CD4-positive, alpha-beta memory T cell (primary cell): ENCODE data around the gene MIEN1. TPM values are rescaled to one million over a fixed set of nuclear protein-coding genes. Genes with fewer than 3 reads are reported as not detected.
A peak's percentile ranks its signal among the peaks of the same experiment; 100 is the strongest.

ENCODE experiments used
- CTCF ChIA-PET: fragments of 350-600 bp; sonication (Branson Sonifier 250); formaldehyde crosslinking; loops from one replicate; lab custom pipeline; 2021; ENCODE audit warnings: inconsistent platforms; ENCODE audit not compliant: partially characterized antibody; lab: Charles Lee
- POLR2A ChIA-PET: fragments of 350-600 bp; sonication (Branson Sonifier 250); formaldehyde crosslinking; loops from one replicate; lab custom pipeline; 2021; ENCODE audit not compliant: partially characterized antibody; lab: Charles Lee
- DNase-seq, 5 donors: peaks; one replicate each; pipeline versions ENCODE4 v3.0.0 to v3.0.0-alpha.2; 2020 to 2022; ENCODE audit warnings: mixed read lengths in 1 of 5
- H3K27ac ChIP-seq: one replicate; pipeline ENCODE4 v1.7.0; 2013; ENCODE audit warnings: low read depth, low read length
- H3K27me3 ChIP-seq: 2 replicates; pipeline ENCODE4 v1.7.0; 2013; ENCODE audit warnings: mild to moderate bottlenecking, low read length, moderate library complexity; ENCODE audit not compliant: insufficient read depth
- H3K36me3 ChIP-seq: 2 replicates; pipeline ENCODE4 v1.7.0; 2013; ENCODE audit warnings: mild to moderate bottlenecking, low read length, moderate library complexity; ENCODE audit not compliant: insufficient read depth
- H3K4me1 ChIP-seq: 2 replicates; pipeline ENCODE4 v1.7.0; 2013; ENCODE audit warnings: mild to moderate bottlenecking, low read length, moderate library complexity; ENCODE audit not compliant: insufficient read depth
- H3K4me3 ChIP-seq, 2 donors: one replicate each; pipeline ENCODE4 v1.7.0; 2013; ENCODE audit warnings: low read length in 2 of 2, mild to moderate bottlenecking in 1 of 2
- H3K9me3 ChIP-seq, 2 donors: one replicate each; pipeline ENCODE4 v1.7.0; 2013; ENCODE audit warnings: low read length in 2 of 2, control low read depth in 1 of 2; ENCODE audit not compliant: control insufficient read depth in 1 of 2
- H3K27ac Mint-ChIP-seq, 7 donors: one replicate each; pipeline ENCODE4 v1.8.0; 2020 to 2021; ENCODE audit warnings: mixed read lengths in 7 of 7, mild to moderate bottlenecking in 6 of 7, inconsistent platforms in 3 of 7, moderate library complexity in 3 of 7
- H3K27me3 Mint-ChIP-seq, 2 donors: one replicate each; pipeline ENCODE4 v1.8.0; 2020 to 2021; ENCODE audit warnings: mixed read lengths in 2 of 2
- H3K36me3 Mint-ChIP-seq, 2 donors: one replicate each; pipeline ENCODE4 v1.8.0; 2020 to 2021; ENCODE audit warnings: mixed read lengths in 2 of 2, inconsistent platforms in 1 of 2, mild to moderate bottlenecking in 1 of 2
- H3K4me1 Mint-ChIP-seq, 4 donors: one replicate each; pipeline ENCODE4 v1.8.0; 2020 to 2021; ENCODE audit warnings: mixed read lengths in 4 of 4, mild to moderate bottlenecking in 1 of 4
- H3K4me3 Mint-ChIP-seq, 8 donors: one replicate each; pipeline ENCODE4 v1.8.0; 2020 to 2021; ENCODE audit warnings: mixed read lengths in 8 of 8, mild to moderate bottlenecking in 7 of 8, moderate library complexity in 6 of 8, inconsistent platforms in 3 of 8
- H3K9me3 Mint-ChIP-seq, 8 donors: one replicate each; pipeline ENCODE4 v1.8.0; 2020 to 2021; ENCODE audit warnings: mixed read lengths in 8 of 8, mild to moderate bottlenecking in 5 of 8, inconsistent platforms in 3 of 8, moderate library complexity in 1 of 8
- intact Hi-C: fragments of 100-400 bp; cut with micrococcal nuclease; formaldehyde crosslinking; loops from one replicate; pipeline ENCODE4 v1.15.1; 2023
- polyA plus RNA-seq, 2 donors: library from polyadenylated mRNA; unstranded; fragments of 300-500 nt; fragmentation: Illumina TruSeq; gene quantifications; one replicate each; pipeline ENCODE4 v1.2.3, GENCODE V29; 2021
- total RNA-seq, 2 experiments: library from RNA; stranded (reverse); gene quantifications; one replicate each; pipeline ENCODE4 v1.2.3, GENCODE V29; 2021

The MIEN1 gene
- total and polyA plus RNA-seq, 4 experiments from 2014 or later = 35.8 to 96.6 (median 63.3) TPM

DNA sequence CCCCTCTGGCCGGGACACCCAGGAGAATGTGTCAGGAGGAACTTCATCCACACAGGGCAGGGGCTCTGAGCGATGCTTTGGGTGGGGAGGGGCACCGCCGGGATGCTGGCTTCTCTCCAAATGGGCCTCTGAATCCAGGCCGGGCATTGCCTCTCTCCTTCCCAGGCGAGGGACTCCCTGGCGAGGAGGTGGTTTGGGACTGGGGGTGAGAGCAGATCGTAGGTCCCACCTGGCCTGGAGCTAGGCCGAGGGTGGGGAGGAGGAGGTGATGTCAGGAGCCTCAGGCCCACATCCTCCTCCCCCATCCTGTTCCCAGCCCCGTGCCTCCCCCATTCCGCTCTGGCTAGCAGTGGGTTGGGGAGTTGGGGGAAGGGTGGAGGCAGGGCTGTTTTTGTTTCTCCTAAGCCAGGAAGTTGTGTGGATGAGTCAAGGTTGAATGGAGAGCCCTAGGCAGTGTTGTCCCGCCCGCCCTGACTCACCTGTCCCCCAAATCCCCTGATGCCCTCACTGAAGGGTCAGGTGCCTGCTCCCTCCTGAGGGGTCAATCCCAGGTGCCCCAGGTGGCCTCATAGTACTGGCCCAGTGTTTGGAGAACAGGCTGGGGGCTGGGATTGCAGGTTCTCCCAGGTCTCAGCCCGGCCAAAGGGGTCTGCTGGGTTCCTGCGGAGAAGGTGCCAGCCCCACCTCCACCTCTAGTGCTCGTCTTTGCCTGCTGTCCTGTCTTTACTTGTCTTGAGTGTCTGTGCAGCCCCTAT lies 10.2 kb upstream of the MIEN1 start:
- DNase-seq = no peak
- POLR2A ChIA-PET = no interaction called here

DNA sequence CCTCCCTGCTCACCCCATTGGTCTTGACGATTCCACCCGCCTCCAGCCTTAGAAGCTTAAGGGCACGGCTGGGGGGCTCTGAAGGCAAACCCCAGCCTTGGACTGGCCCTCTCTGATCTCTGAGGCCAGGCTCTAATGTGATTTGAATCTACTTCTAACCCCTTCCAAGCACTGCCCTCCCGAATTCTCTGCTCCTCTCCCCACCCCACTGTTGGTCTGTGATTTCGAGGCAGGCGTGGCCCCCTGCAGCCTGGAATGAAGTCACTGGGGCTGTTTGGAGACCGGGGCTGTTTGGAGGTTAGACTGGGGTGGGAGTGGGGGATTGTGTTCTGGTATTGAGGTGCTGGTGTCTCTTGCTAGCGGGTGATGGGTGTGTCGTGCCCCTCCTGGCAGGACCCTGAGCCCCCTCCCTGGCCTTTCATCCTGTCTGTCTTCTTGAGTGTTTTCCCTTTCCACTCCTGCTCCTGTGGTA lies 9.6 kb upstream of the MIEN1 start:
- no peak for DNase-seq
- Histone ChIP-seq H3K4me1 (peaks cover 8% of the 10 kb centered on the region), H3K4me3 (no peak overlapping the region), H3K36me3 (no peaks in the 10 kb centered on the region), H3K27me3 (no peaks in the 10 kb centered on the region), H3K27ac (no peak overlapping the region), H3K9me3 (no peaks in the 10 kb centered on the region)
- H3K36me3 Mint-ChIP-seq = no peaks in the 10 kb centered on the region
- peak overlapping the region in 1 of 7 donors; percentile 42 for H3K27ac Mint-ChIP-seq
- H3K9me3 Mint-ChIP-seq = no peaks in the 10 kb centered on the region
- ChIA-PET POLR2A (no interaction called here), CTCF (no interaction called here)
- intact Hi-C loops = no loop called here
- H3K4me3 Mint-ChIP-seq = no peak overlapping the region
- peaks cover 6 to 19% of the 10 kb centered on the region in 2 donors for H3K27me3 Mint-ChIP-seq
- peaks cover 5 to 11% (median 7%) of the 10 kb centered on the region in 4 donors for H3K4me1 Mint-ChIP-seq

More for the DNA sequence above, 10.2 kb upstream of the MIEN1 start:
- Mint-ChIP-seq H3K4me1 (peaks cover 5 to 11% (median 7%) of the 10 kb centered on the region in 4 donors), H3K9me3 (no peaks in the 10 kb centered on the region), H3K36me3 (no peaks in the 10 kb centered on the region), H3K4me3 (no peak overlapping the region), H3K27ac (peak overlapping the region in 4 of 7 donors; percentile 4 to 73 (median 28)), H3K27me3 (peaks cover 6 to 19% of the 10 kb centered on the region in 2 donors)
- Histone ChIP-seq H3K27ac (no peak overlapping the region), H3K4me3 (no peak overlapping the region), H3K27me3 (no peaks in the 10 kb centered on the region), H3K9me3 (no peaks in the 10 kb centered on the region), H3K36me3 (no peaks in the 10 kb centered on the region), H3K4me1 (peaks cover 8% of the 10 kb centered on the region)
- CTCF ChIA-PET = no interaction called here
- intact Hi-C loops = no loop called here

GRCh38 chr17:39738983-39739884 lies 8.9 kb upstream of the MIEN1 start:
- Mint-ChIP-seq H3K4me1 (peaks cover 5 to 11% (median 7%) of the 10 kb centered on the region in 4 donors), H3K9me3 (peaks cover 0 to 2% (median 0%) of the 10 kb centered on the region in 8 donors), H3K36me3 (no peaks in the 10 kb centered on the region), H3K27ac (peak overlapping the region in 3 of 7 donors; percentile 42 to 87 (median 75)), H3K4me3 (peak overlapping the region in 5 of 8 donors; percentile 10 to 79 (median 49)), H3K27me3 (peaks cover 6 to 19% of the 10 kb centered on the region in 2 donors)
- no peak overlapping the region for H3K27ac ChIP-seq
- DNase-seq = no peak
- POLR2A ChIA-PET = no interaction called here
- no peaks in the 10 kb centered on the region for H3K9me3 ChIP-seq
- CTCF ChIA-PET = no interaction called here
- H3K4me3 ChIP-seq = no peak overlapping the region
- H3K36me3 ChIP-seq = no peaks in the 10 kb centered on the region
- H3K4me1 ChIP-seq = peaks cover 8% of the 10 kb centered on the region
- intact Hi-C loops = loop anchor here (1.0 kb wide), 1 partner anchor 9 kb away; the partner anchor contains the start of gene MIEN1
- H3K27me3 ChIP-seq = no peaks in the 10 kb centered on the region

DNA sequence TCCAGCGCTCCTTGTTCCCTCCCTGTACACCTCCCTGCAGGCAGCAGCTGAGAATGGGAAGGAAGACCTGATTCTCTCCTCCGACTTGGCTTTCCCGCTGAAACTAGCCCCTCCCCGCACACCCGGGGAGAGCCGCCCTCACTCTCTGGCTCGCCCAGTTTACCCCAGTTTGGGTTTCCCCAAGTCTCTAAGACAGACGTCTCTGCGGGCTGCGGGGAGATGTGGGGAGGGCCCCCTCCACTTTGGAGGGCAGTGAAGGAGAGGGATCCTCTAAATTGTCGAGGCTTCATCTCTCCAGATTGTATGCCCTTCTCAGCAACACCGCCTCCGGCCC lies 8.2 kb upstream of the MIEN1 start:
- H3K4me3 ChIP-seq = no peak overlapping the region
- CTCF ChIA-PET = no interaction called here
- Mint-ChIP-seq H3K4me1 (peaks cover 5 to 11% (median 7%) of the 10 kb centered on the region in 4 donors), H3K27me3 (peaks cover 6 to 19% of the 10 kb centered on the region in 2 donors), H3K9me3 (peaks cover 0 to 2% (median 0%) of the 10 kb centered on the region in 8 donors), H3K27ac (peak overlapping the region; percentile 29 to 89 (median 66)), H3K36me3 (no peaks in the 10 kb centered on the region), H3K4me3 (peak overlapping the region in 5 of 8 donors; percentile 49 to 90 (median 73))
- POLR2A ChIA-PET = no interaction called here
- intact Hi-C loops = loop anchor here (1.0 kb wide), 1 partner anchor 8 kb away; the partner anchor contains the start of gene MIEN1
- no peaks in the 10 kb centered on the region for H3K9me3 ChIP-seq
- H3K27ac ChIP-seq = no peak overlapping the region
- H3K36me3 ChIP-seq = no peaks in the 10 kb centered on the region
- no peaks in the 10 kb centered on the region for H3K27me3 ChIP-seq
- DNase-seq = peak; percentile 51 to 87 (median 52)
- peaks cover 8% of the 10 kb centered on the region for H3K4me1 ChIP-seq

DNA sequence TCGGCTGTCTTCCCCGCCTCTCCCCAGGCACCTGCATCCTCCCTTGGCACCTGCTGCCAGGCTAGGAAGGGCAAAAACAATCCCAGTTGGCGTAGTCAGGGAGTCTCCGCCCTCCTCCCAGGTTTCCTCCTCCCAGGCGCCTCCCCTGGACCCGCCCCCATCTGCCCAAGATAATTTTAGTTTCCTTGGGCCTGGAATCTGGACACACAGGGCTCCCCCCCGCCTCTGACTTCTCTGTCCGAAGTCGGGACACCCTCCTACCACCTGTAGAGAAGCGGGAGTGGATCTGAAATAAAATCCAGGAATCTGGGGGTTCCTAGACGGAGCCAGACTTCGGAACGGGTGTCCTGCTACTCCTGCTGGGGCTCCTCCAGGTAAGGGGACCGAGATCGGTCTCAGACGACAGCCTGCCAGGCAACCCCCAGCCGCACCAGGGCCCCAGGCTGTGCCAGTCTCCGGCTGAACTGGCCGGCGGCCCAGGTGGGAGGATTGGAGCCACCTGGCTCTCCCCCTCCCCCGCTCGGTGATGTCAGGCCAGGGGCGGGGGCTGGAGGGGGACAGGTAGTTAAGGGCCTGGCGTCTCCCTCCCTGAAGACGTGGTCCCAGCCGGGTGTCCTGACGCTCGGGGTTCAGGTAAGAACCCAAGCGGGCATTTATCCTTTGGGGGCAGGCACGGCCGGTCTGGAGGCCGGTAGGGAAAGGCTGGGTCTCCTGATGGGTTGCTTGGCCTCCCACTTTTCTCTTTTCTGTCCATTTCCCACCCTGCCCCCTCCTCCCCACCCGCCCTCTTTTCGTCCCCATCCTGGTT lies 7.6 kb upstream of the MIEN1 start, which contains the start of gene GRB7:
TSS of gene GRB7 (plus strand) at position 179 of the 808 bp plus-strand sequence. CDS start 4,364 bp downstream, outside the sequence.
- Mint-ChIP-seq H3K4me3 (peak within 1 kb of the TSS in 5 of 8 donors; percentile 49 to 90 (median 73)), H3K9me3 (peaks cover 0 to 2% (median 0%) of the 10 kb centered on the region in 8 donors), H3K27ac (peak within 1 kb of the TSS; percentile 29 to 89 (median 66)), H3K36me3 (no peaks in the 10 kb centered on the region), H3K4me1 (peaks cover 5 to 11% (median 7%) of the 10 kb centered on the region in 4 donors), H3K27me3 (peaks cover 6 to 19% of the 10 kb centered on the region in 2 donors)
- no peak within 1 kb of the TSS for H3K4me3 ChIP-seq
- H3K27ac ChIP-seq = no peak within 1 kb of the TSS
- no peaks in the 10 kb centered on the region for H3K36me3 ChIP-seq
- no peak for DNase-seq
- ChIA-PET POLR2A (no interaction called here), CTCF (no interaction called here)
- no peaks in the 10 kb centered on the region for H3K9me3 ChIP-seq
- H3K4me1 ChIP-seq = peaks cover 8% of the 10 kb centered on the region
- intact Hi-C loops = loop anchor here (1.0 kb wide), 1 partner anchor 8 kb away; the partner anchor contains the start of gene MIEN1
- H3K27me3 ChIP-seq = no peaks in the 10 kb centered on the region

DNA sequence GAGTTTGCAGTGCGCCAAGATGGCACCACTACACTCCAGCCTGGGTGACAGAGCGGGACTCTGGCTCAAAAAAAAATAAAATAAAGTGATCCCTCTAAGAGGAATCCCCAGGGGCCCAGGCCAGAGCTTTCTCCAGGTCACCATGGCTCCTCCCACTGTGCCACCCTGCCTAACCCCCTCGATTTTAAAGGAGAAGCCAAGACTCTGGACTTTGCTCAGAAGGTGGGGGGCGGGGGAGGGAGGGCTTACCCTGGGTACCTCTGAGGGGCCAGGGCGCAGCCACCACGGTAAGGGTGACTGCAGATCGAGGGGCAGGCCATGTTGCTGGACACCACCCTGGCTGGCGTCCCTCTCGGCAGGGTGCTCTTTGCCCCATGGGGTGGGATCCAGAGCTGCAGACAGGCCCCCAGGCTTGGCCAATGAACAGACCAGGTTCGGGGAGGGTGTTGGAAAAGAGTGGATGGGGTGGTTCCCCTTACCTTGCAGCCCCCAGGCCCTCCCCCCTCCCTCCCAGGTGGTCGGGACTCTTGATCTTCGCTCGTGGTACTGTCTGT lies 7.0 kb upstream of the MIEN1 start:
- H3K4me1 ChIP-seq = peaks cover 8% of the 10 kb centered on the region
- peaks cover 6 to 17% of the 10 kb centered on the region in 2 donors for H3K27me3 Mint-ChIP-seq
- no peak for DNase-seq
- no peaks in the 10 kb centered on the region for H3K27me3 ChIP-seq
- no peak overlapping the region for H3K27ac ChIP-seq
- intact Hi-C loops = no loop called here
- CTCF ChIA-PET = no interaction called here
- H3K27ac Mint-ChIP-seq = no peak overlapping the region
- peaks cover 0 to 6% (median 0%) of the 10 kb centered on the region in 8 donors for H3K9me3 Mint-ChIP-seq
- H3K9me3 ChIP-seq = no peaks in the 10 kb centered on the region
- POLR2A ChIA-PET = no interaction called here
- no peak overlapping the region for H3K4me3 ChIP-seq
- H3K36me3 Mint-ChIP-seq = no peaks in the 10 kb centered on the region
- H3K36me3 ChIP-seq = no peaks in the 10 kb centered on the region
- peaks cover 5 to 11% (median 9%) of the 10 kb centered on the region in 4 donors for H3K4me1 Mint-ChIP-seq
- no peak overlapping the region for H3K4me3 Mint-ChIP-seq
